BE2C (cell line): ENCODE data around the gene SLC24A3.

ENCODE experiments used
- DNase-seq: peaks from one replicate; pipeline ENCODE4 v3.0.0-alpha.2; 2020
- H3K27me3 ChIP-seq: fragments of 250-450 bp; sonication (Bioruptor Pico); 2 replicates; pipeline ENCODE4 v1.5.1; 2020; ENCODE audit warnings: mild to moderate bottlenecking
- H3K36me3 ChIP-seq: fragments of 250-450 bp; sonication (Bioruptor Pico); 2 replicates; pipeline ENCODE4 v1.5.1; 2020; ENCODE audit warnings: mild to moderate bottlenecking
- H3K4me1 ChIP-seq: fragments of 250-450 bp; sonication (Bioruptor Pico); 2 replicates; pipeline ENCODE4 v1.5.1; 2020
- H3K4me3 ChIP-seq: 2 replicates; pipeline ENCODE4 v1.5.1; 2011; ENCODE audit warnings: low read depth, low read length
- H3K9me3 ChIP-seq: fragments of 250-450 bp; sonication (Bioruptor Pico); 2 replicates; pipeline ENCODE4 v1.5.1; 2020
- TF ChIP-seq, protein P1 (sequence below): IDR thresholded peaks from 2 replicates; pipeline ENCODE4 v1.5.1; 2012; ENCODE audit warnings: mild to moderate bottlenecking, low read depth, low read length

SLC24A3 gene

GRCh38 chr20:19642860-19643259 is 430.4 kb downstream of the SLC24A3 start:
- H3K4me1 ChIP-seq, result no peaks in the 10 kb centered on the region
- TF ChIP-seq, protein P1, sequence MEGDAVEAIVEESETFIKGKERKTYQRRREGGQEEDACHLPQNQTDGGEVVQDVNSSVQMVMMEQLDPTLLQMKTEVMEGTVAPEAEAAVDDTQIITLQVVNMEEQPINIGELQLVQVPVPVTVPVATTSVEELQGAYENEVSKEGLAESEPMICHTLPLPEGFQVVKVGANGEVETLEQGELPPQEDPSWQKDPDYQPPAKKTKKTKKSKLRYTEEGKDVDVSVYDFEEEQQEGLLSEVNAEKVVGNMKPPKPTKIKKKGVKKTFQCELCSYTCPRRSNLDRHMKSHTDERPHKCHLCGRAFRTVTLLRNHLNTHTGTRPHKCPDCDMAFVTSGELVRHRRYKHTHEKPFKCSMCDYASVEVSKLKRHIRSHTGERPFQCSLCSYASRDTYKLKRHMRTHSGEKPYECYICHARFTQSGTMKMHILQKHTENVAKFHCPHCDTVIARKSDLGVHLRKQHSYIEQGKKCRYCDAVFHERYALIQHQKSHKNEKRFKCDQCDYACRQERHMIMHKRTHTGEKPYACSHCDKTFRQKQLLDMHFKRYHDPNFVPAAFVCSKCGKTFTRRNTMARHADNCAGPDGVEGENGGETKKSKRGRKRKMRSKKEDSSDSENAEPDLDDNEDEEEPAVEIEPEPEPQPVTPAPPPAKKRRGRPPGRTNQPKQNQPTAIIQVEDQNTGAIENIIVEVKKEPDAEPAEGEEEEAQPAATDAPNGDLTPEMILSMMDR, result no peak
- DNase-seq, result no peak
- no peak overlapping the region for H3K4me3 ChIP-seq
- peaks cover 5% of the 10 kb centered on the region; the same call in 1 of the 2 replicates for H3K27me3 ChIP-seq
- no peaks in the 10 kb centered on the region for H3K9me3 ChIP-seq
- no peaks in the 10 kb centered on the region for H3K36me3 ChIP-seq

GRCh38 chr20:19644085-19644484 is 431.6 kb downstream of the SLC24A3 start:
- DNase-seq, result no peak
- peaks cover 5% of the 10 kb centered on the region; the same call in 1 of the 2 replicates for H3K27me3 ChIP-seq
- H3K4me3 ChIP-seq, result no peak overlapping the region
- H3K9me3 ChIP-seq, result no peaks in the 10 kb centered on the region
- H3K4me1 ChIP-seq, result no peaks in the 10 kb centered on the region
- TF ChIP-seq, protein P1, result no peak
- H3K36me3 ChIP-seq, result no peaks in the 10 kb centered on the region

DNA sequence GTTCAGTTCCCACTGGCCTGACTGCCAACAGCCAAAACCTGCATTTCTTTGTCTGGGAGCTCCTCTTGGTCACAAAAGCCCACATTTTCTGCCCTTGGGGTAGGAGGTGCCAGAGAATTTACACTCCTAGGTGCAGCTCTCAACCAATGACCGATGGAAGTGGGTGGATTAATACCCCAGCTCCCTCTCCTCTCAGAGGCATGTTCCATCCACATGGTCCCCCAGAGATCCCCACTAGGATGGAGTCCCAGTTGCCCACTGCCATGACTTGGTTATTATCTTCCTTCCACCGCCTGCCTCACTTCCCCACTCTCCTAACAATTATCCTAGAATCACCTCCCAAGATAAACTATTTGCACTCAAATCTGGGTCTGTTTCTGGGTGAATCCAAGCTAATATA is 434.5 kb downstream of the SLC24A3 start:
- no peak overlapping the region for H3K4me3 ChIP-seq
- no peaks in the 10 kb centered on the region for H3K36me3 ChIP-seq
- H3K4me1 ChIP-seq, result no peaks in the 10 kb centered on the region
- TF ChIP-seq, protein P1, result no peak
- no peaks in the 10 kb centered on the region for H3K9me3 ChIP-seq
- no peak for DNase-seq
- H3K27me3 ChIP-seq, result peaks cover 5% of the 10 kb centered on the region; the same call in 1 of the 2 replicates

DNA sequence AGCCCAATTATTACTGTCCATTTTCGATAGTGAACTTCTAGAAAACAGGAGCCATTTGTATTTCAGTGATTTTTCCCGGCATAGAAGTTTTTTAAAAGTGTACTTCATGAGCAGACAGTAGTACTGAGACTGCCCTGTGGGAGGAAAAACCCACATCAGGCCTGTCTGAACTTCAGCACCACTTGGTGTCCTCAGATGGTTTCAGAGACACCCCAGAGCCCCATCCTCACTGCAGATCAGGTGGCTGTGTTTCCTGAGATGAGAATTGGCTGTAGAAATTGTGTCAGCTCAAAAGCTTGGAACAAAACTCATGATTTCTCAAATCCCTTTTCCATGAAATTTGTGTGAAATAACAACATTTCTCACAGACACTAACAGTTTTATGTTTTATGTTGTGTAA is 435.6 kb downstream of the SLC24A3 start:
- no peak overlapping the region for H3K4me3 ChIP-seq
- no peak for DNase-seq
- no peaks in the 10 kb centered on the region for H3K9me3 ChIP-seq
- H3K4me1 ChIP-seq, result no peaks in the 10 kb centered on the region
- H3K36me3 ChIP-seq, result no peaks in the 10 kb centered on the region
- TF ChIP-seq, protein P1, result no peak
- H3K27me3 ChIP-seq, result peaks cover 5% of the 10 kb centered on the region

DNA sequence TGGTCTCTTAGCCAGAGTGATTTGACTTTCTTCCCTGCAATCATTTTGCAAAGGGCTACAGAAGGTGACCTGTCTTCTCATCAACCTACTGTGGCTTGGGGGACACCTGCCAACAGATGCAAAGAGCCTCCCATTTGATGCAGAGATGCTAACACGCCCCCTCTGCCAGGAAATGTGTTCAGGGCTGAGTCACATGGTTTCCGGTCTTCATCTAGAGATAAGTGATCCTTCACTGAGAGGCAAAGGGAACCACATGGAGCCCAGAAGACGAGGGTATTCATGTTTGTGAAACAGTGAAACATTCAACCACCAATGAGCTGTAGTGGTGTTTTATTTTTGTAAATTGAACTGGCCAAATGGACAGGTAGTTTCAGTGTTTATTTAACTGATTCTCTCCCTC is 436.6 kb downstream of the SLC24A3 start:
- TF ChIP-seq, protein P1, result no peak
- H3K4me1 ChIP-seq, result no peaks in the 10 kb centered on the region
- DNase-seq, result no peak

DNA sequence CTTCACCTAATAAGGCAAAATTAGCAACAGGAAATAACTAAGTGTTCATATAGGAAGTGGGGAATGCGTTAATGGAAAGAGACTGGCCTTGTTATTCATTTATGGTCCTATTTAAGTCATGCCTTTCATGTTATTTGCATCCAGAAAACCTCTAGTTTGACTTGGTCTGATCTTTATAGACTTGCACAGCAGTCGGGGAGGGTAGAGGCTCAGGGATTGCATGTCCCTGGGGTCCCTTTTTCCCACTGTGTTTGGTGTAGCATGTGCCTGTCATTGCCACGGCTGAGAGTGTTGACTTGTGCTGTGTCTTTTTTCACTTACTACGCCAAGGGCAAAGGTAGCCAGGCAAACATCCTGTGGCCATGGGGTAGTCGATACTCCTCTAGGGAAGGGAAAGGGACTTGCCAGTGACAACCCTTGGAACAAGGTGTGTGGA is 440.2 kb downstream of the SLC24A3 start:
- TF ChIP-seq, protein P1, result no peak
- H3K36me3 ChIP-seq, result no peaks in the 10 kb centered on the region
- H3K4me1 ChIP-seq, result no peaks in the 10 kb centered on the region
- H3K27me3 ChIP-seq, result peaks cover 29% of the 10 kb centered on the region
- no peak overlapping the region for H3K4me3 ChIP-seq
- H3K9me3 ChIP-seq, result no peaks in the 10 kb centered on the region
- no peak for DNase-seq

More for the DNA sequence above, 436.6 kb downstream of the SLC24A3 start:
- Histone ChIP-seq H3K27me3 (peaks cover 10% of the 10 kb centered on the region), H3K36me3 (no peaks in the 10 kb centered on the region), H3K4me3 (no peak overlapping the region), H3K9me3 (no peaks in the 10 kb centered on the region)
